ENCODE measurements around the gene BTN2A1. TPM values are rescaled to one million over a fixed set of nuclear protein-coding genes. Genes with fewer than 3 reads are reported as not detected.

The BTN2A1 gene
- total RNA-seq: 10 to 100 TPM in 1 of 4 donors, 1 to 10 TPM in 3; 7.2 to 11.4 (median 8.4) TPM
- 10 to 100 TPM in 2 of 3 donors, 1 to 10 TPM in 1; 5.4 to 14.9 (median 13.2) TPM for polyA plus RNA-seq
- long read RNA-seq, donor 1, partial matches to known transcripts: 3 of 4 reads
- long read RNA-seq, donor 1, other reads (novel, unspliced or antisense): 0 of 4 reads
- long read RNA-seq, donor 2, partial matches to known transcripts: 4 of 19 reads
- long read RNA-seq, donor 2, other reads (novel, unspliced or antisense): 5 of 19 reads

GRCh38 chr6:26457806-26458688, at the start of gene BTN2A1:
TSS of gene BTN2A1 (plus strand) at chr6:26457955. CDS start at chr6:26458637, 682 bp downstream.
- DNase-seq (peak; percentile 58 to 81), ATAC-seq (peak; percentile 99 to 100 (median 100))
- 0 to 1% (median 0%) methylated on average over 28 to 31 of the region's 31 CpGs for WGBS, 3 donors
- H3K4me1 ChIP-seq: peaks cover 27% of the 10 kb centered on the region
- TF ChIP-seq, protein P1, sequence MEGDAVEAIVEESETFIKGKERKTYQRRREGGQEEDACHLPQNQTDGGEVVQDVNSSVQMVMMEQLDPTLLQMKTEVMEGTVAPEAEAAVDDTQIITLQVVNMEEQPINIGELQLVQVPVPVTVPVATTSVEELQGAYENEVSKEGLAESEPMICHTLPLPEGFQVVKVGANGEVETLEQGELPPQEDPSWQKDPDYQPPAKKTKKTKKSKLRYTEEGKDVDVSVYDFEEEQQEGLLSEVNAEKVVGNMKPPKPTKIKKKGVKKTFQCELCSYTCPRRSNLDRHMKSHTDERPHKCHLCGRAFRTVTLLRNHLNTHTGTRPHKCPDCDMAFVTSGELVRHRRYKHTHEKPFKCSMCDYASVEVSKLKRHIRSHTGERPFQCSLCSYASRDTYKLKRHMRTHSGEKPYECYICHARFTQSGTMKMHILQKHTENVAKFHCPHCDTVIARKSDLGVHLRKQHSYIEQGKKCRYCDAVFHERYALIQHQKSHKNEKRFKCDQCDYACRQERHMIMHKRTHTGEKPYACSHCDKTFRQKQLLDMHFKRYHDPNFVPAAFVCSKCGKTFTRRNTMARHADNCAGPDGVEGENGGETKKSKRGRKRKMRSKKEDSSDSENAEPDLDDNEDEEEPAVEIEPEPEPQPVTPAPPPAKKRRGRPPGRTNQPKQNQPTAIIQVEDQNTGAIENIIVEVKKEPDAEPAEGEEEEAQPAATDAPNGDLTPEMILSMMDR (IDR thresholded peaks at IDR 0.05): no peak
- H3K9me3 ChIP-seq: no peaks in the 10 kb centered on the region
- H3K4me3 ChIP-seq: peak within 1 kb of the TSS; percentile 90
- intact Hi-C loops (cut with DNase I): loop anchor here in 1 of 2 donors (5.0 kb wide), 1 partner anchor 36 kb away; no protein-coding TSS in a partner anchor
- H3K27me3 ChIP-seq (ENCODE audit: insufficient read depth in 3 of 3, low read length in 2 of 3): no peaks in the 10 kb centered on the region
- peaks cover 0 to 35% of the 10 kb centered on the region in 2 donors for H3K36me3 ChIP-seq (ENCODE audit: insufficient read depth in 1 of 2, low read depth in 1 of 2)
- H3K27ac ChIP-seq: peak within 1 kb of the TSS; percentile 93

DNA sequence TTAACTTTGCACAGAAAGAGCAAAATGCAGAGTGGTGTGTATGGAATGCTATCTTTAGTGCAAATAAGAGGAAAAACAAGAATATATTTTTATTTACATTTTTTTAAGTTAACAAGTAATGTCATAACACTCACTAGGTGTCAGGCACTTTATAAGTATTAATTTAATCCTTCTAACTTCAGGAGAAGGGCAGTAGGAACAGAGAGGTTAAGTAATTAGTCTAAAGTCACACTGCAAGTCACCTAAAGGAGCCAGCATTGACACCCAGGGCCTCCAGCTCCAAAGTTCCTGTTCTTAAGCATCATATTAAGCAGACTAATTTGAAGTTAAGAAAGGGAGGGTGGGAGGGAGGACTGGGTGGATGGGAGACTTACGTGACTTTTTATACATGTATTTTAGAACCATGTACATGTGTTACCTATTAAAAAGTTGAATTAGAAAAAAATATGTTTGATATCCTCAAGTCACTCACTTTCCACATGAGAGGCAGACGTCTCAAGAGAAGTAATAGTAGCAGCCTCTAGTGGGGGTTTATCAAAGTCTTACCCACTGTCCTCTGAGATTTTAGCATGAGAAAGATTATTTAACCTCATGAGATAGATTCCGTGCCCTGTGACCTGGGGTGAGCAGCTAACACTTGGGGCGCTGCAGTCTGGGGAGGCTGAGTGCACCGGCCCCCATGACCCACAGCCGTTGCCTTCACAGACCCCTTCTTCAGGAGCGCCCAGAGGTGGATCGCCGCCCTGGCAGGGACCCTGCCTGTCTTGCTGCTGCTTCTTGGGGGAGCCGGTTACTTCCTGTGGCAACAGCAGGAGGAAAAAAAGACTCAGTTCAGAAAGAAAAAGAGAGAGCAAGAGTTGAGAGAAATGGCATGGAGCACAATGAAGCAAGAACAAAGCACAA, 48.7 kb upstream of the BTN2A1 start:
- Histone ChIP-seq H3K27me3 (ENCODE audit: insufficient read depth in 3 of 3, low read length in 2 of 3) (no peaks in the 10 kb centered on the region), H3K4me1 (no peaks in the 10 kb centered on the region), H3K9me3 (no peaks in the 10 kb centered on the region), H3K4me3 (no peak overlapping the region), H3K27ac (no peak overlapping the region), H3K36me3 (ENCODE audit: insufficient read depth in 1 of 2, low read depth in 1 of 2) (peaks cover 3 to 43% of the 10 kb centered on the region in 2 donors)
- TF ChIP-seq, protein P1 (IDR thresholded peaks at IDR 0.05): no peak
- intact Hi-C loops (cut with DNase I): no loop called here
- no peak for ATAC-seq
- WGBS, 3 donors: 82 to 90% (median 87%) methylated on average over 10 of the region's 10 CpGs
- DNase-seq: no peak

DNA sequence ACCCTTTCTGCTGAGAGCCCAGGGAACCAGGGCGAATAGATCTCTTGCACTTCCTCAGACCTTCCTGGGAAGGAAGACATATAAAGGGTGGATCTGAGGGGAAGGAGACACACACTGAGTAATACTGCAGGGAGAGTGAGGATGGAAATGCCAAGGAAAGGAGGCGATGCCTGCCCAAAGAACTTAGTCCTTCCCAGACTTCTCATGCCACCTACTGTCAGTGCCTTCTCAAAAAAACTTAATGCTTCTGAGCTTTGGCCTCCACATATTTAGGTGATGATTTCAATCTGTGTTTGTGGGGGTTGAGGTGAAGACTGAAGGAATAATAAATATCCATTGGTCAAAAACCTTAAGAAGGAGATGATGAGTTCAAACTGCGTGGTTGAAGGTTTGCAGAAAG, 46.0 kb upstream of the BTN2A1 start:
- TF ChIP-seq, protein P1 (IDR thresholded peaks at IDR 0.05): no peak
- Histone ChIP-seq H3K4me3 (no peak overlapping the region), H3K27ac (no peak overlapping the region), H3K4me1 (no peaks in the 10 kb centered on the region), H3K9me3 (no peaks in the 10 kb centered on the region), H3K27me3 (ENCODE audit: insufficient read depth in 3 of 3, low read length in 2 of 3) (no peaks in the 10 kb centered on the region), H3K36me3 (ENCODE audit: insufficient read depth in 1 of 2, low read depth in 1 of 2) (peaks cover 0 to 35% of the 10 kb centered on the region in 2 donors)
- no peak for DNase-seq
- intact Hi-C loops (cut with DNase I): no loop called here
- ATAC-seq: no peak
- WGBS, 3 donors: 93 to 96% (median 93%) methylated on average over 3 of the region's 3 CpGs

DNA sequence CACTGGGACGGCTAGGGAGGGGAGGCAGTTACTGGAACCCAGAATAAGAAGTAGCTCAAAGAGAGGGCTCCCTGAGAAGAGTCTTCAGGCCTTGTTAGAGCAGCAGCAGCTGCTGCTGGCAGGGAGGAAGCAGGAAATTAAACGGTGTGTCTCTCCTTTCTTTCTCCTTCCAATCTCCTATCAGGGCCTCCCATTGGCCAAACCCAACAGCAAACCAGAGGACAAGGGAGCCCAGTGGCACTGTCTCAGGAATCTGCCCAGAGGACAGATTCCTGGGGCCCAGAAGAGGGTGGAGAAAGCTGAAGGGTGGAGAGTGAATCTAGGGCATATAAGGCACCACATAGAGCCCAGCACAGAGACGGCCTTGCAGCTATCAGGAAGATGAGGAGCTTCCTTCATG, 45.5 kb upstream of the BTN2A1 start:
- H3K4me1 ChIP-seq: no peaks in the 10 kb centered on the region
- TF ChIP-seq, protein P1 (IDR thresholded peaks at IDR 0.05): no peak
- 52 to 65% (median 63%) methylated on average over 3 of the region's 3 CpGs for WGBS, 3 donors
- intact Hi-C loops (cut with DNase I): no loop called here
- no peak overlapping the region for H3K4me3 ChIP-seq
- ATAC-seq (no peak), DNase-seq (no peak)
- peaks cover 0 to 32% of the 10 kb centered on the region in 2 donors for H3K36me3 ChIP-seq (ENCODE audit: insufficient read depth in 1 of 2, low read depth in 1 of 2)
- H3K27ac ChIP-seq: no peak overlapping the region
- H3K27me3 ChIP-seq (ENCODE audit: insufficient read depth in 3 of 3, low read length in 2 of 3): no peaks in the 10 kb centered on the region
- no peaks in the 10 kb centered on the region for H3K9me3 ChIP-seq
